ENCODE measurements around the gene VSIG10. TPM values are rescaled to one million over a fixed set of nuclear protein-coding genes. Genes with fewer than 3 reads are reported as not detected.
"Not testable (repeated sequence)": the region's sequence is repeated elsewhere in the genome, so short reads cannot be mapped to it uniquely, and the experiment has no call there.

Gene VSIG10
- total RNA-seq, 4 donors from 2014 or later: 27.6 to 59.9 (median 39.4) TPM

GRCh38 chr12:118135788-118136558, 32.2 kb upstream of the VSIG10 start, which contains the start of gene PEBP1:
PEBP1 (plus strand) TSS chr12:118136124; CDS start chr12:118136210, 86 bp downstream.
- peak within 1 kb of the TSS; percentile 69 to 92 for H3K4me3 ChIP-seq
- DNase-seq: peak; percentile 92 to 94
- H3K4me1 ChIP-seq: no peaks in the 10 kb centered on the region
- TF ChIP-seq POLR2A (IDR thresholded peaks at IDR 0.05) (peak; percentile 92 to 94), CTCF (IDR thresholded peaks at IDR 0.05) (peak in 1 of 4 experiments; percentile 14)
- no peaks in the 10 kb centered on the region for H3K36me3 ChIP-seq
- intact Hi-C loops (cut with DNase I; ENCODE audit: low total_unique reads): no loop called here
- no peaks in the 10 kb centered on the region for H3K27me3 ChIP-seq
- no peaks in the 10 kb centered on the region for H3K9me3 ChIP-seq
- peak within 1 kb of the TSS; percentile 87 to 92 for H3K27ac ChIP-seq

- H3K27ac ChIP-seq, H3K27me3 ChIP-seq, DNase-seq, H3K4me3 ChIP-seq, H3K36me3 ChIP-seq, H3K4me1 ChIP-seq, H3K9me3 ChIP-seq: not testable (repeated sequence)
- intact Hi-C loops (cut with DNase I; ENCODE audit: low total_unique reads): loop anchor here (10.0 kb wide), 1 partner anchor 245 kb away; the partner anchor contains the start of genes SUDS3 and TAOK3
Measured at GRCh38 chr12:118129436-118129835, 25.6 kb upstream of the VSIG10 start.

GRCh38 chr12:118127867-118128266, 24.1 kb upstream of the VSIG10 start:
- no peaks in the 10 kb centered on the region for H3K4me1 ChIP-seq
- no peak for DNase-seq
- H3K36me3 ChIP-seq: no peaks in the 10 kb centered on the region
- no peak for TF ChIP-seq CTCF (IDR thresholded peaks at IDR 0.05)
- TF ChIP-seq POLR2A (IDR thresholded peaks at IDR 0.05): no peak
- intact Hi-C loops (cut with DNase I; ENCODE audit: low total_unique reads): loop anchor here (10.0 kb wide), 1 partner anchor 247 kb away; the partner anchor contains the start of genes SUDS3 and TAOK3
- no peaks in the 10 kb centered on the region for H3K9me3 ChIP-seq
- no peak overlapping the region for H3K4me3 ChIP-seq
- no peak overlapping the region for H3K27ac ChIP-seq
- H3K27me3 ChIP-seq: no peaks in the 10 kb centered on the region

- no peak overlapping the region for H3K4me3 ChIP-seq
- intact Hi-C loops (cut with DNase I; ENCODE audit: low total_unique reads): loop anchor here (10.0 kb wide), 1 partner anchor 249 kb away; the partner anchor contains the start of genes SUDS3 and TAOK3
- H3K36me3 ChIP-seq: no peaks in the 10 kb centered on the region
- H3K4me1 ChIP-seq: no peaks in the 10 kb centered on the region
- TF ChIP-seq POLR2A (IDR thresholded peaks at IDR 0.05): no peak
- no peak for TF ChIP-seq CTCF (IDR thresholded peaks at IDR 0.05)
- DNase-seq: no peak
- H3K9me3 ChIP-seq: no peaks in the 10 kb centered on the region
- no peaks in the 10 kb centered on the region for H3K27me3 ChIP-seq
- H3K27ac ChIP-seq: no peak overlapping the region
Measured at GRCh38 chr12:118126119-118126757, 22.4 kb upstream of the VSIG10 start.

- Histone ChIP-seq H3K27me3 (no peaks in the 10 kb centered on the region), H3K36me3 (no peaks in the 10 kb centered on the region), H3K9me3 (no peaks in the 10 kb centered on the region), H3K4me3 (no peak overlapping the region), H3K4me1 (no peaks in the 10 kb centered on the region), H3K27ac (no peak overlapping the region)
- no peak for DNase-seq
- TF ChIP-seq POLR2A (IDR thresholded peaks at IDR 0.05) (no peak), CTCF (IDR thresholded peaks at IDR 0.05) (no peak)
- intact Hi-C loops (cut with DNase I; ENCODE audit: low total_unique reads): loop anchor here (10.0 kb wide), 1 partner anchor 249 kb away; the partner anchor contains the start of genes SUDS3 and TAOK3
Measured at GRCh38 chr12:118125743-118126118, 21.9 kb upstream of the VSIG10 start.
